LNCaP clone FGC (cell line): Measurements from ENCODE around the gene RUSC2.

Experiments used
- DNase-seq: peaks from one replicate; pipeline ENCODE4 v3.0.0-alpha.2; 2011; ENCODE audit warnings: low read depth
- H3K4me3 ChIP-seq: 2 replicates; pipeline ENCODE4 v1.5.1; 2011; ENCODE audit warnings: mild to moderate bottlenecking, low read depth, low read length, control low read depth
- TF ChIP-seq, protein P1 (sequence below): IDR thresholded peaks from 2 replicates; pipeline ENCODE4 v1.5.1; 2012; ENCODE audit warnings: mild to moderate bottlenecking; ENCODE audit not compliant: control insufficient read depth, insufficient read depth; ENCODE audit errors: extremely low read depth

RUSC2 gene, protein sequence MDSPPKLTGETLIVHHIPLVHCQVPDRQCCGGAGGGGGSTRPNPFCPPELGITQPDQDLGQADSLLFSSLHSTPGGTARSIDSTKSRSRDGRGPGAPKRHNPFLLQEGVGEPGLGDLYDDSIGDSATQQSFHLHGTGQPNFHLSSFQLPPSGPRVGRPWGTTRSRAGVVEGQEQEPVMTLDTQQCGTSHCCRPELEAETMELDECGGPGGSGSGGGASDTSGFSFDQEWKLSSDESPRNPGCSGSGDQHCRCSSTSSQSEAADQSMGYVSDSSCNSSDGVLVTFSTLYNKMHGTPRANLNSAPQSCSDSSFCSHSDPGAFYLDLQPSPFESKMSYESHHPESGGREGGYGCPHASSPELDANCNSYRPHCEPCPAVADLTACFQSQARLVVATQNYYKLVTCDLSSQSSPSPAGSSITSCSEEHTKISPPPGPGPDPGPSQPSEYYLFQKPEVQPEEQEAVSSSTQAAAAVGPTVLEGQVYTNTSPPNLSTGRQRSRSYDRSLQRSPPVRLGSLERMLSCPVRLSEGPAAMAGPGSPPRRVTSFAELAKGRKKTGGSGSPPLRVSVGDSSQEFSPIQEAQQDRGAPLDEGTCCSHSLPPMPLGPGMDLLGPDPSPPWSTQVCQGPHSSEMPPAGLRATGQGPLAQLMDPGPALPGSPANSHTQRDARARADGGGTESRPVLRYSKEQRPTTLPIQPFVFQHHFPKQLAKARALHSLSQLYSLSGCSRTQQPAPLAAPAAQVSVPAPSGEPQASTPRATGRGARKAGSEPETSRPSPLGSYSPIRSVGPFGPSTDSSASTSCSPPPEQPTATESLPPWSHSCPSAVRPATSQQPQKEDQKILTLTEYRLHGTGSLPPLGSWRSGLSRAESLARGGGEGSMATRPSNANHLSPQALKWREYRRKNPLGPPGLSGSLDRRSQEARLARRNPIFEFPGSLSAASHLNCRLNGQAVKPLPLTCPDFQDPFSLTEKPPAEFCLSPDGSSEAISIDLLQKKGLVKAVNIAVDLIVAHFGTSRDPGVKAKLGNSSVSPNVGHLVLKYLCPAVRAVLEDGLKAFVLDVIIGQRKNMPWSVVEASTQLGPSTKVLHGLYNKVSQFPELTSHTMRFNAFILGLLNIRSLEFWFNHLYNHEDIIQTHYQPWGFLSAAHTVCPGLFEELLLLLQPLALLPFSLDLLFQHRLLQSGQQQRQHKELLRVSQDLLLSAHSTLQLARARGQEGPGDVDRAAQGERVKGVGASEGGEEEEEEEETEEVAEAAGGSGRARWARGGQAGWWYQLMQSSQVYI (N-terminal part only)

DNA sequence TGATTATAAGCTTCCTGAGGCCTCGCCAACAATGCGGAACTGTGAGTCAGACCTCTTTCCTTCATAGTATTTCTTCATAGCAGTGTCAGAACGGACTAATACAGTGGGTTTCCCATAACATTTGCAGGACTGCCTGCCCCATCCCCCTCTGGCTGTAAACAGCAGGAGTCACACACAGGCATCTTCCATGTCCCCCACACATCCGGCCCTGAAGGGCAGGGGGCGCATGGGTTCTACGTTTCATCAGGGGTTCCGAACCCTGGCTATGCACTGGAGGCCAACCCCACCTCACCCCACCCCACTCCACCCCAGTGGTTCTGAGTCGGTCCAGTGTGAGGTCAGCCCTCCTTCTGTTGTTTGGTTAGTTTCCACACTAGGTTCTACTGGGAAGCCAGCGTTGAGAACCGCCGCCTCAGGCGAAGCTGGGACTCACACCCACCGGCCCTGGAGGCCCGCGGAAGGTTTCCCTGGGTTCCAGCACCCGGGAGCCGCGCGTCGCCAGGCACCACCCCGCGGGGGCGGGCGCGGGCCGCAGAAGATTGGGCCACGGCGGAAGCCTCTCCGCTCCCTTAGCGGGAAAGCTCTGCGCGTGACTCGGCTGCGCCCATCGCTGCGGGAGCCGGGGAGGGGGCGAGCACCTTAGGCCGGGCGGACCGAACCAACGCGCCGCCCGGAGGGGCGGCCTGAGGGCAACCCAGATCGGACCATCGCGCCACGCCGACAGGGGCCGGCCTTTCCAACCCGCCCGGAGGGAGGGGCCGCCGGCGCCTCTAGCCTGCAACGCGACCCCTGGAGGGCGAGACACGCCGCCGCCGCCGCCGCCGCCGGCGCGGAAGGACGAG is at the start of gene RUSC2:
Gene RUSC2 (plus strand): TSS at position 799 of the 842 bp plus-strand sequence. CDS start 56,411 bp downstream, outside the sequence.
- DNase-seq, result peak; percentile 62
- TF ChIP-seq, protein P1, sequence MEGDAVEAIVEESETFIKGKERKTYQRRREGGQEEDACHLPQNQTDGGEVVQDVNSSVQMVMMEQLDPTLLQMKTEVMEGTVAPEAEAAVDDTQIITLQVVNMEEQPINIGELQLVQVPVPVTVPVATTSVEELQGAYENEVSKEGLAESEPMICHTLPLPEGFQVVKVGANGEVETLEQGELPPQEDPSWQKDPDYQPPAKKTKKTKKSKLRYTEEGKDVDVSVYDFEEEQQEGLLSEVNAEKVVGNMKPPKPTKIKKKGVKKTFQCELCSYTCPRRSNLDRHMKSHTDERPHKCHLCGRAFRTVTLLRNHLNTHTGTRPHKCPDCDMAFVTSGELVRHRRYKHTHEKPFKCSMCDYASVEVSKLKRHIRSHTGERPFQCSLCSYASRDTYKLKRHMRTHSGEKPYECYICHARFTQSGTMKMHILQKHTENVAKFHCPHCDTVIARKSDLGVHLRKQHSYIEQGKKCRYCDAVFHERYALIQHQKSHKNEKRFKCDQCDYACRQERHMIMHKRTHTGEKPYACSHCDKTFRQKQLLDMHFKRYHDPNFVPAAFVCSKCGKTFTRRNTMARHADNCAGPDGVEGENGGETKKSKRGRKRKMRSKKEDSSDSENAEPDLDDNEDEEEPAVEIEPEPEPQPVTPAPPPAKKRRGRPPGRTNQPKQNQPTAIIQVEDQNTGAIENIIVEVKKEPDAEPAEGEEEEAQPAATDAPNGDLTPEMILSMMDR, result peak; percentile 38
- peak within 1 kb of the TSS; percentile 59 for H3K4me3 ChIP-seq

DNA sequence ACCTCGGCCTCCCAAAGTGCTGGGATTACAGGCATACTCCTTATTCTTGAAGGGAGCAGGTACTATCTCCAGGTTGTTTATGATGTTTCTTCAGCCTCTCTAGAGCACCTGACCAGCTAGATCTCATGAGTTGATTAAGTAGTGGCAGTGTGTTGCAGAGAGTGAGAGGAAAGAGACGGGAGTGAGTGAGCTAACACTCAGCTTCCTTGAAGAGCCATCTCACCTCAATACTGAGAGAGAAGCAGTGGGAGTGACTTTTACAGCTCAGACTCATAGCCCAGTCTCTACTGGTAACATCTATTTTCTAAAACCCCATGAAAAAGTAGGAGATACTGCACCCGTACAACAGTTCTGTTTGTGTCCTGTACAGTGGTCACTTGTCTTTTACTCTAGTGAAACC is 43.9 kb upstream of the RUSC2 start:
- no peak overlapping the region for H3K4me3 ChIP-seq
- TF ChIP-seq, protein P1, result no peak

DNA sequence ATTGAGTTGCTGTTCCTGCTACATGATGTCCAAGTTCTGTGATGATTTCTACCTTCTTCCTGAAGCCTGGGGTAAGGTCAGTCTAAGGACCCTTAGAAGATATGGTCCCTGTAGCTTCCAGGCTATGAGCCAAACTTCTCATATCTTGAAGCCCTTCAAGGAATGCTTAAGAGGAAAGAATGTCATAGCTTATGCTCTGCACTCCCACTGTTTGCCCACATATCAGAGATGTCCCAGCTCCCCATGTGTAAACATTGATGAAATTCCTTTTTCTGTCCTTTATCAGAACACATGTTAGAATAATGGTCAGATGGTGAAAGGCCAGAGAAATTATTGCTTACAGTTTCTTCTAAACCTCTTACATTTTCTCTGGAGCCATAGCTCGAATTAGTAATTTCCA is 41.4 kb upstream of the RUSC2 start:
- TF ChIP-seq, protein P1, result no peak
- no peak for DNase-seq
- no peak overlapping the region for H3K4me3 ChIP-seq

More for the DNA sequence above, 43.9 kb upstream of the RUSC2 start:
- no peak for DNase-seq

DNA sequence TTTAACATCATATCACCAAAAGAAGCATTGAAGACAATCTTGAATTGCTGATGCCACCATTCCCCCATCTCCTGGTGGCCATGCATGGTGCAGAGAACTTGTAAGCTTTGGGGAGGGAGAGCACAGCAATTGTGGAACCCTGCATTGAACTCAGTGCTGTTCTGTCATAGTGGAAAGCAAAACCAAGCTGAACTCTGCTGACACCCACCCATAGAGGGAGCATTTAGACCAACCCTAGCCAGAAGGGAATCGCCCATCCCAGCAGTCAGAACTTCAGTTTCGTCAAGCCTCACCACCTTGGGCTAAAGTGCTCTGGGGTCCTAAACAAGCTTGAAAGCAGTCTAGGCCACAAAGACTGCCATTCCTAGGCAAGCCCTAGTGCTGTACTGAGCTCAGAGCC is 37.4 kb upstream of the RUSC2 start:
- no peak for DNase-seq
- TF ChIP-seq, protein P1, result no peak
- no peak overlapping the region for H3K4me3 ChIP-seq

DNA sequence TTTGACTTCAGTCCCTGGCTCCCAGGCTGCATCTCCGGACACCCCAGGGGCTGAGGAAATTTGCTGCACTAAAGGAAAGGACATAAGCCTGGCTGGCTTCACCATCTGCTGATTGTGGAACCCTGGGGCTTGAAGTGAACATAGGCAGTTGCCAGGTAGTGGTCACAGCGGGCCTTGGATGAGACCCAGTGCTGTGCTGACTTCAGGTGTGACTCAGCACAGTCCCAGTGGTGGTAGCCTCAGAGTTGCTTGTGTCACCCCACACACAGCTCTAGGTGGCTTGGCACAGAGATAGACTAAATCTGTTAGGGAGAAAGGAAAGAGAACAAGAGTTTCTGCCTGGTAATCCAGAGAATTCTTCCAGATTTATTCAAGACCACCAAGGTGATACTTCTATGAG is 36.1 kb upstream of the RUSC2 start:
- TF ChIP-seq, protein P1, result no peak
- DNase-seq, result no peak
- H3K4me3 ChIP-seq, result no peak overlapping the region
